HG03159 (cell line): Measurements from ENCODE around the gene BACE2.
"Not testable (repeated sequence)": the region's sequence is repeated elsewhere in the genome, so short reads cannot be mapped to it uniquely, and the experiment has no call there.

ENCODE experiments used
- ATAC-seq: cut with Tn5 transposase; IDR thresholded peaks from one replicate; pipeline ENCODE4 v1.9.1; 2021; ENCODE audit warnings: mild to moderate bottlenecking, moderate library complexity; ENCODE audit not compliant: unreplicated experiment

BACE2 gene

GRCh38 chr21:41258617-41259016 lies 90.7 kb downstream of the BACE2 start:
- no peak for ATAC-seq

- ATAC-seq: no peak
These were observed 92.5 kb downstream of the BACE2 start for GRCh38 chr21:41260428-41260827.

DNA sequence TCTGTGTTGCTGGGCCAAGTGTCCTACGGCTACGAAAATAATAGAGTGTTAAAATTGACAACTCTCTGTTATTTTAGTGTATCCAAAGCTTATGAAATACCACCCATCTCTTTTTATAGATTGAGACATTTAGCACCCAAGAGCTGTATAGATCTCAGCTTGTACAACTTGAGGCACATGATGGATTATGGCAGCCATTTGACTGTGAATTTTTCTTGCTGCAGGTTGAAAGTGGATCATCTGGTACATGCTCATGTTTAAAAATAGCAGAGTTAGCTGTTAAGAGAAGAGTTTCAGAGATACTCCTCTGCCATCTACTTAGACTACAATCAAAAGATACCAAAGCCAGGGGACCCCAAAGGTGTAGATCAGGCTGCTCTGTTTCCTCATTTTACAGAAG lies 99.4 kb downstream of the BACE2 start:
- no peak for ATAC-seq

GRCh38 chr21:41269535-41269934 lies 101.6 kb downstream of the BACE2 start:
- ATAC-seq: no peak

- ATAC-seq: no peak
These were observed 109.2 kb downstream of the BACE2 start for GRCh38 chr21:41277196-41277595.

DNA sequence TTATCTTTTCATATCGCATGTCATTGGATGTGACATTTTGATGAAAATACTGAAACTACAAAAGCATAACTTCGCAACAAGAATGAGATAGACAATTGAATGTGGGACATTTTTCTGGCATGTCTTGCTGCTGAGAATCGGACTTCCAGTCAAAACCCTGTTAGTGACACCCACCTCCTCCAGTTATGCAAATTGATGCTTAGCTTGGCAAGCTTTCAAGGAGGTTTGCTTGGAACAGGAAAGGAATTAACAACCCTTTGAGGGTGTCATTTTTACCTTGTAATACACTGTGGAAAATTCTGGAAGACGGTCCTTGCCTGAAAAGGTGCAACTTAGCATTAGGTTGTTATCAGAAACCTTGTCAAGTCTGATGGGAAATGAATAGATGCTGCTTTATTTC lies 109.9 kb downstream of the BACE2 start:
- ATAC-seq: no peak

DNA sequence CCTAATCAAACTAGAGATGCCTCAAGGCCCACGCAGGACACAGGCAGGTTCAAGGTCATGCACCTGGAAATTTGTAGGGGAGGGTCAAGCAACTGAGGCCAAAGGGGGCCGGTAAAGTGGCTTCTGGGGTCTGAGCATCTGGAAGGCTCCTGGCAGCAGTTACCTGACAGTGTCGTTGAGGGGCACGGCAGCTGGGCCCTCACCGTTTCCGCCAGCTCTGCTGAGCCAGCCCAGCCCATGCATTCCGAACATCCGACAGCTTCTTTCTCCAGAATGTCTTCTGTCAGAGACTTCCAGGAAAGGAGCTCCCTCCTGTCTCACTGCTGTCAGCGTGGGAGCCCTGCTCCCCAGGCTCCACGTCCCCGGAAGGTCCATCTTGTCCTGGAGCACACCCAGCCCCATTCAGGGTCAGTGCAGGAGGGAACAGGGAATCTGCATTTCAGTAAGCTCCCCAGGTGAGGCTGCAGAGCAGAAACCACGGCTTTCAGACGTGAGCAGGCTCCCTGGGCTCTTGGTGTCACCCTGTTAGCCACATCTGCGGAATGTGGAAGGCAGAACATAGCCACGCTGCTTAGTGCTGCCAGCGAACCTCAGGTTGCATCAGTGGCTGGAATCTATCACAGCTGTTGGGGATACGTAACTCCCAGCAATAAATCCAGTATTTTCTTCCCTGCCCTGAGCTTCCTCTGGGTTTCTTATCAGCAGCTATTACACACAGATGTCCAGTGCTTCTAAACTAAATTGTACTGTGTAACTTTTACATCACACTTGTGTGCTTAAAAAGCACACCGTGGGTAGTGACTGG lies 112.4 kb downstream of the BACE2 start:
- no peak for ATAC-seq

DNA sequence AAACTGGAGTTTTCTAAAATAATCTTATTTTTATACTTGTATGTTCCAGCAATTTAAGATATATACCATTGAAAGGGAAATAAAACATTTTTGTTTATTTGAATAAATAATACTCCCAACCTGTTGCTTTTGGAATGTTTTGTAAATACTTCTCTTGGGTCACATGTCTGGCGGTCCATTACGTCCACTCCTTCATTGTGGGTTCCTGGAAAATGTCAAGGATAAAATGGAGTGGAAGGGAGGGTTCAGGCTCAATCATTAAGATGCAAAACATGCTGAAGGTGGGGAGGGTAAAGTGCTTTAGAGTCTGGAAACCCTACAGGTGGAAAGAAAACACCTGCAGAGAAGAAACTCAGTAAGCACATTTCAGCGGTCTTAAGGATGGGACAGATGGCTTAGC lies 114.5 kb downstream of the BACE2 start:
- ATAC-seq: no peak

DNA sequence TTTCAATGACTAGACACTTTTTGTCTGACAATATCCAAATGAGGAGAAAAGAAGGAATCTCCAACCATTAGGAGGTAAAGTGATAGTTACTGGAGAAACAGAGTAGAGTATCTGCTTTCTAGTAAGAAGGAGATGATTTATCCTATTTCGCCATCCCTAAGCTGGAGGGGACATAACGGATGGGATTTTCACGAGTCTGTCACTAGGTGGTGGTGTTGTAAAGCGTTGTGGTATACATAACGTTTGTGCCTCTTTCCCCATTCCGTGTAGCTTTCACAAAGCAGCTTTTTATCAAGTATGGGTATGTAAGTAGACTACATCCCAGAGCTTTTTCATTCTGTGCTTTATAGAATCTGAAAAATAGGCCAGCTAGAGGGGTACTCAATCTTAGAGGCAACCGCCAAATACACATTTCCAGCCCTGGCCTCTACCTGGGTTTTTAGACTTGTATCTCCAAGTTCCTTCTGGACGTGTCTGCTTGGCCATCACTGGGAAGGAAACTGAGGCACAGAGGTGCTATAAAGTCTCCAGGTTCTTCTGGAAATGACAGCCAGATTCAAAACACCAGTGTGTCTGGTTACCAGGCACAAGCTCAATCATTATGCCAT lies 115.4 kb downstream of the BACE2 start:
- peak; percentile 74 for ATAC-seq

- no peak for ATAC-seq
These were observed 121.5 kb downstream of the BACE2 start for GRCh38 chr21:41289431-41289830.

- no peak for ATAC-seq
These were observed 122.3 kb downstream of the BACE2 start for GRCh38 chr21:41290106-41290799.

DNA sequence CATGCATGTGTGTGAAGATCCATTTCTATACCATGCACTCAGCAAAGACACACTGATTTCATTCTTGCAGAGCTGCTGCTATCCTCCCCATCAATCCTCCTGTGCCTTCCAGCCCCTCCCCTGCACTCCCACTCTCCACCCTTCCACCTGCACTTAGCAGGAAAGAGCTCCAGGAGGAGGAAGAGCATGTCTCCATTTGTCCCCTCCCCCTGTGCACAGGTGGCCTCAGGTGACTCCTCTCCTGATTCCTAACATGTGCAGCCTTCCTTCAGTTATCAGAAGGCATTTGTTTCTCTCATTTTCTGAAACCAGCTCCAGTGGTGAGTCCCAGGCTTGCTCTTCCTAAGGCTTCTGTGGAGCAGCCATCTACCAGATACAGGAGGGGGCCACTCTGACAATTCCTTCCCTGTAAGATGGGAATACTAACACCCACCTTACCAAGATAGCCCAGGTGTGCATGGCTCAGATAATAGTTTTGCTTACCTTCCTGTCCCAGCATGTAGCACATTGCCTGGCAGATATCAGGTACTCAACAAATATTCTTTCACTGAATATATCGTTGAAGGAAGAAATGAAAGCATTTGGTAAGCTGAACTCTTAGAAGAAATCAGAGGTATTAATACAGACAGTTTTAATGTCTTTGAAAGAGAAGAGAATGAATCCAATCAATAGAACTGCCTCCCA lies 126.7 kb downstream of the BACE2 start:
- ATAC-seq: no peak

DNA sequence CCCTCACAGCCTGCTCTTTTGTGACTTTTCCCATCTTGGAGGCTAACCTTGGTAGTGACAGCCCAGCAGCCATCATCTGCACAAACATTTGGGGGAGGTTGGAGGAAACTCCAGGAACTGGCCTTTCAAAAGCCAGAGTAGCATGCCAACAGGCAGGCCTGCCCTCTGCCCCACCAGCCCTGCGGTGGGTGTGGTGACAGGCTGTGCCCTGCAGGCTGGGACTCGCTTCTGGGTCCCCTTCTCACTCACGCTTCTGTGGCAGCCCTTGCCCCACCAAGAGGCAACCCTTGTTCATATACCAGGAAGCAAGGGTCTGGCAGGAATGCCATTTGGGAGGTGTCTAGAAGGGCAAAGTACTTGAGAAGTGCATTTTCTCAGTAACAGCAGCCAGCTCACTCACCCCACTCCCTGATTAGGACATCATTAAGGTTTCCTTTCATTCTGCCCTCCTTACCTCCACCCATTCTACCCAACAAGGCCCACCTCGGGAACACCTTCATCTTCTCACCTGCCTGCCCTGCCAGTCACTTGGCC lies 127.8 kb downstream of the BACE2 start:
- ATAC-seq: no peak

GRCh38 chr21:41302976-41303375 lies 135.0 kb downstream of the BACE2 start:
- no peak for ATAC-seq

DNA sequence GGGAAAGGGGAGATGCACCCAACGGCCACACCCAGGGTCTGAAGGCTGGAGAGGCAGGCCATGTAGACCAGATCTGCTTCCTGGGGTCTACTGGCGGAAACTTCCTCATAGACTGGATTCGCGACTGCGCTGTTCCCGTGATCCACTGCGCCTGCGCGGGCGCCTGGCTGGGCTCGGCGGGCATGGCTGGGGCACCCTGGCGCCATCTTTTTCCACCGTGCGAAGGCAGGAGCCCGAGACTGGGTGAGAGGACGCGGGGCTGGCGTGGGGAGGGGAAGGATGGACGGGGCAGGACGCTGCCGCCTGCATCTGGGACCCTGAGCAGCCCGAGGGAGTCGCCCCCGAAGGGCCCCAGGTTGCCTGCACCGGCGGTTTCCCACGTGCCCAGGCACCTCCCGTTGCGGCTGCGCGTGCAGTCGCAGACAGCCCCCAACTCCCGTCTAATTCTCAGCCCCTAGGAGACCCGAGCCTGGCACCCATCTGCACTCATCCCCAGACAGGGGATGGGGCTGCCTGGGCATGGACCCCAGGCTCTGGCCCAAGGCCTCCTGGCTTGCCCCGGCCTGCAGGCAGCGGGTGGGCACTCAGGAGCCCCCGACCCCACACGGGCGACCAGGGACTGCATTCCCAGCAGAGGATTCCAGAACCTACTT lies 136.2 kb downstream of the BACE2 start:
- ATAC-seq: no peak

DNA sequence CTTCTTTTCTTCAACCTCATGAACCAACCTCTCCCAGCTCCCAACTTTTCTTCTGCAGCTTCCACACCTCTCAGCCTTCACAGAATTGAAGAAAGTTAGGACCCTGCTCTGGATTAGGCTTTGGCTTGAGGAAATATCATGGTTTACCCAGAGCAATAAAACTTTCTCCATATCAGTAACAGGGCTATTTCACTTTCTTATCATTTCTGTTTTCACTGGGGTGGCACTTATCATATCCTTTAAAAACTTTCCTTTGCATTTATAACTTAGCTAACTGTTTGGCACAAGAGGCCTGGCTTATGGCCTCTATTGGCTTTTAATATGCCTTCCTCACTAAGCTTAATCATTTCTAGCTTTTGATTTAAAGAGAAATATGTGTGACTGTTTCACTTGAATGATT lies 139.3 kb downstream of the BACE2 start:
- no peak for ATAC-seq

DNA sequence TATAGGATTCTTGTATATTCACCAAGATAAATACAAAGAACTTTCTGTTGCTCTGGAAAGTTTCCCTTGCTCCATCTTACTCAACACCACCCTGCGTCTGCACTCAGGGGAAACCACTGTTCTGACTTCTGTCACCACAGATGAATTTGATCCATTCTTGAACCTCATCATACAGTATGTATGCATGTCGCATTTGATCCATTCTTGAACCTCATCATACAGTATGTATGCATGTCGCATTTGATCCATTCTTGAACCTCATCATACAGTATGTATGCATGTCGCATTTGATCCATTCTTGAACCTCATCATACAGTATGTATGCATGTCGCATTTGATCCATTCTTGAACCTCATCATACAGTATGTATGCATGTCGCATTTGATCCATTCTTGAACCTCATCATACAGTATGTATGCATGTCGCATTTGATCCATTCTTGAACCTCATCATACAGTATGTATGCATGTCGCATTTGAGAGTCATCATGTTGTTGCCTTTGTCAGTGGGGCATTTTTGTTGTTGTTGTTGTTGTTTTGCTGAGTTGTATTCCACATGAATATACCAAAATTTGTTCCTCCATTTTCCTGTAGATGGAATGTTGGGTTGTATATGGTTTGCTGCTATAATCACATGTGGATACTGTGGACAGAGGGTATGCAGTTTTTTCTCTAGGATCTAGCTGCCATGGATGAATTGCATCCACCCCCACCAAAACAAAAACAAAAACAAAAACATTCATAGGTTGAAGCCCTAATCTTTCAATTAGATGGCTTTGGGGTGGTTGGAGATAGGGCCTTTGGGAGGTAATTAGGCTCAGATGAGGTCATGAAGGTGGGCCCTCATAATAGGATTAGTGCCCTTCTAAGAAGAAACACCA lies 145.6 kb downstream of the BACE2 start:
- not testable (repeated sequence) for ATAC-seq

DNA sequence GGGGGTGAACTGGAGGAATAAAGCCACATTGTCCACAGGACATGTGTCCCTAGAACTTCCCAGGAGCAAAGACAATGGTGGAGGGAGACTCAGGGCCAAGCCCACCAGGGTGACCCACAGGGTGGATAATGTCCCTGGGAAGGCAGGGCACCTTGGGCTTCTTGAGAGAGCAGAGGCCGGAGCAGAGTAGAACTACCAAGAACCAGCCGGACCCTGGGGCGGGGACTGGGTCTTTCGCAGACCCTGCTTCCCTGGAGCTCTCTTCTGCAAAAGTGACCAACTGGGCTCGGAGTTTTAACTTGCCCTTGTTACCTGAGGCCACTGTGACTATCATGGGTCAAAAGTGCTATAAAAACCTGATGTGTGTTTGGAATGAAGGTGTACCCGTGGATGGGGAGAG lies 147.8 kb downstream of the BACE2 start:
- ATAC-seq: no peak

- ATAC-seq: no peak
These were observed 148.5 kb downstream of the BACE2 start, which contains the start of gene FAM3B for GRCh38 chr21:41316200-41317062. TSS of gene FAM3B (plus strand) at chr21:41316801. CDS start at chr21:41316880, 79 bp downstream.
